ENCODE data around the gene SGSM2.

The SGSM2 gene

GRCh38 chr17:2393954-2394749 lies 56.9 kb downstream of the SGSM2 start:
- TF ChIP-seq, protein P1, sequence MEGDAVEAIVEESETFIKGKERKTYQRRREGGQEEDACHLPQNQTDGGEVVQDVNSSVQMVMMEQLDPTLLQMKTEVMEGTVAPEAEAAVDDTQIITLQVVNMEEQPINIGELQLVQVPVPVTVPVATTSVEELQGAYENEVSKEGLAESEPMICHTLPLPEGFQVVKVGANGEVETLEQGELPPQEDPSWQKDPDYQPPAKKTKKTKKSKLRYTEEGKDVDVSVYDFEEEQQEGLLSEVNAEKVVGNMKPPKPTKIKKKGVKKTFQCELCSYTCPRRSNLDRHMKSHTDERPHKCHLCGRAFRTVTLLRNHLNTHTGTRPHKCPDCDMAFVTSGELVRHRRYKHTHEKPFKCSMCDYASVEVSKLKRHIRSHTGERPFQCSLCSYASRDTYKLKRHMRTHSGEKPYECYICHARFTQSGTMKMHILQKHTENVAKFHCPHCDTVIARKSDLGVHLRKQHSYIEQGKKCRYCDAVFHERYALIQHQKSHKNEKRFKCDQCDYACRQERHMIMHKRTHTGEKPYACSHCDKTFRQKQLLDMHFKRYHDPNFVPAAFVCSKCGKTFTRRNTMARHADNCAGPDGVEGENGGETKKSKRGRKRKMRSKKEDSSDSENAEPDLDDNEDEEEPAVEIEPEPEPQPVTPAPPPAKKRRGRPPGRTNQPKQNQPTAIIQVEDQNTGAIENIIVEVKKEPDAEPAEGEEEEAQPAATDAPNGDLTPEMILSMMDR (IDR thresholded peaks at IDR 0.05; ENCODE audit: insufficient read depth, low read length, poor library complexity, severe bottlenecking): no peak
- Histone ChIP-seq H3K27me3 (replicated peaks; ENCODE audit: control insufficient read depth, insufficient read depth, low read length) (no peaks in the 10 kb centered on the region), H3K4me3 (replicated peaks; ENCODE audit: low read depth, low read length) (peak overlapping the region; percentile 59), H3K36me3 (ENCODE audit: control insufficient read depth, insufficient read depth, low read length) (0 out of 2 replicates have a peak, but pooled peaks cover 1% of the 10 kb centered on the region)
- no peak for DNase-seq (ENCODE audit: extremely low read depth, insufficient read length)

- TF ChIP-seq, protein P1 (IDR thresholded peaks at IDR 0.05; ENCODE audit: insufficient read depth, low read length, poor library complexity, severe bottlenecking): no peak
- Histone ChIP-seq H3K36me3 (ENCODE audit: control insufficient read depth, insufficient read depth, low read length) (no peaks in the 10 kb centered on the region), H3K4me3 (replicated peaks; ENCODE audit: low read depth, low read length) (no peak overlapping the region), H3K27me3 (replicated peaks; ENCODE audit: control insufficient read depth, insufficient read depth, low read length) (no peaks in the 10 kb centered on the region)
- no peak for DNase-seq (ENCODE audit: extremely low read depth, insufficient read length)
Measured at GRCh38 chr17:2394775-2395201, 57.5 kb downstream of the SGSM2 start.

DNA sequence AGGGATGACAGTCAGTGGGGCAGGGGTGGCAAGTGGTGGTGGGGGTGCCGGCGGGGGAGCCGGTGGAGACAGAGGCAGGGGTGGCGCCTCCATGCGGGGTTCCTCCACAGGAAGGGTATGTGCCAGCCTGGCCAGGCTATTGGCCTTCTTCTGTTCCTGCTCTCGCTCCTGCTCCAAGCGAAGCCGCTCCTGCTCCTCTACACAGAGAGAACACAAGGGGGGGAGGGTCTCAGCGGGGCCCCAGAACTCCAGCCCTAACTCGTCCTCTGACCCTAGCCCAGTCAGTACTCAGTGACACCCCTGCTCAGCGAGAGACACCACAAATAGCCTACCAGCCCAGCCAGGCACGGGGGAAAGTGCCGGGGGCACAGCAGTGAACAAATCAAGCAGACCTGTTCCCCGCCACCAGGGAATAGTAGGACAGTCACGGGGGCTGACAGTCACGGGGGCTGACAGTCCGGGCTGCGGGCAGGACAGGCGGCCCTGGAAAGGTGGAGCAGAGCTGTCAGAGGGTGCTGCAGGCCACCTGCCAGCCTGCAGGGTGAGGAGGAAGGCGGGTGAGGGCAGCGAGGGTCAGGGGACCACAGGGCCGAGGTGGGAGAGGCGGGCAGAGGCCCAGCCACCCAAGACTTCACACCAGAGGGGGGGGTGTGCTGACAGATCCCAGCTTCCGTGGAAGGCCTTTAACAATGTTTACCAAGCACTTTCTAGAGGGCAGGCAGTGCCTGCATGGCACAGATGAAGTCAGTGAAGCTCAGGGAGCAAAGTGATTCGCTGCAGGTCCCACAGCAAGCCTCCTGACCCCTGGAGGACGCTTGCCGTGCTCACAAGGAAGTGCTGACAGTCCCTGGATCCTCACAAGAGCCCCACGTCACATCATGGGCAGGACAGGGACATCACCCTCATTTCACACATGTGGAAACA lies 58.2 kb downstream of the SGSM2 start:
- Histone ChIP-seq H3K27me3 (replicated peaks; ENCODE audit: control insufficient read depth, insufficient read depth, low read length) (no peaks in the 10 kb centered on the region), H3K36me3 (ENCODE audit: control insufficient read depth, insufficient read depth, low read length) (no peaks in the 10 kb centered on the region), H3K4me3 (replicated peaks; ENCODE audit: low read depth, low read length) (no peak overlapping the region)
- DNase-seq (ENCODE audit: extremely low read depth, insufficient read length): no peak
- TF ChIP-seq, protein P1 (IDR thresholded peaks at IDR 0.05; ENCODE audit: insufficient read depth, low read length, poor library complexity, severe bottlenecking): no peak

- Histone ChIP-seq H3K4me3 (replicated peaks; ENCODE audit: low read depth, low read length) (peak overlapping the region; percentile 60), H3K36me3 (ENCODE audit: control insufficient read depth, insufficient read depth, low read length) (no peaks in the 10 kb centered on the region), H3K27me3 (replicated peaks; ENCODE audit: control insufficient read depth, insufficient read depth, low read length) (no peaks in the 10 kb centered on the region)
- TF ChIP-seq, protein P1 (IDR thresholded peaks at IDR 0.05; ENCODE audit: insufficient read depth, low read length, poor library complexity, severe bottlenecking): no peak
- no peak for DNase-seq (ENCODE audit: extremely low read depth, insufficient read length)
Measured at GRCh38 chr17:2396192-2396567, 58.9 kb downstream of the SGSM2 start.

GRCh38 chr17:2396568-2397246 lies 59.4 kb downstream of the SGSM2 start:
- TF ChIP-seq, protein P1 (IDR thresholded peaks at IDR 0.05; ENCODE audit: insufficient read depth, low read length, poor library complexity, severe bottlenecking): no peak
- peak; percentile 80 for DNase-seq (ENCODE audit: extremely low read depth, insufficient read length)
- Histone ChIP-seq H3K4me3 (replicated peaks; ENCODE audit: low read depth, low read length) (peak overlapping the region; percentile 60), H3K36me3 (ENCODE audit: control insufficient read depth, insufficient read depth, low read length) (no peaks in the 10 kb centered on the region), H3K27me3 (replicated peaks; ENCODE audit: control insufficient read depth, insufficient read depth, low read length) (no peaks in the 10 kb centered on the region)

Measured in GM06990 (cell line).